Aorta (tissue), 5 donors: ENCODE measurements around the gene IPO13. TPM values are rescaled to one million over a fixed set of nuclear protein-coding genes. Genes with fewer than 3 reads are reported as not detected.

Experiments used
- ATAC-seq: fragments of 200-7000 bp; cut with Tn5 transposase; one replicate; pipeline ENCODE4 v1.9.1; 2022; ENCODE audit warnings: moderate library complexity; ENCODE audit not compliant: low FRiP score
- DNase-seq, 2 donors: peaks; one replicate each; pipeline ENCODE4 v3.0.0-alpha.2; 2020
- H3K27ac ChIP-seq, 2 donors: one replicate each; pipeline ENCODE4 v1.5.1; 2013; ENCODE audit warnings: low read length in 2 of 2, mild to moderate bottlenecking in 2 of 2, moderate library complexity in 2 of 2, control low read depth in 1 of 2, inconsistent platforms in 1 of 2, low read depth in 1 of 2
- H3K27me3 ChIP-seq, 2 donors: one replicate each; pipeline ENCODE4 v1.6.1; 2013; ENCODE audit warnings: control low read depth in 1 of 2, low read length in 1 of 2, mild to moderate bottlenecking in 1 of 2, moderate library complexity in 1 of 2; ENCODE audit not compliant: insufficient read depth in 2 of 2, control insufficient read depth in 1 of 2
- H3K36me3 ChIP-seq, 2 donors: one replicate each; pipeline ENCODE4 v1.6.1; 2013; ENCODE audit warnings: control low read depth in 1 of 2, low read length in 1 of 2, mild to moderate bottlenecking in 1 of 2; ENCODE audit not compliant: insufficient read depth in 2 of 2, control insufficient read depth in 1 of 2
- H3K4me1 ChIP-seq, 2 donors: one replicate each; pipeline ENCODE4 v1.6.1; 2013; ENCODE audit warnings: low read length in 2 of 2, control low read depth in 1 of 2, mild to moderate bottlenecking in 1 of 2, moderate library complexity in 1 of 2; ENCODE audit not compliant: insufficient read depth in 2 of 2, control insufficient read depth in 1 of 2
- H3K4me3 ChIP-seq, 2 donors: one replicate each; pipeline ENCODE4 v1.5.1; 2013; ENCODE audit warnings: low read length in 2 of 2, control low read depth in 1 of 2, mild to moderate bottlenecking in 1 of 2
- H3K9me3 ChIP-seq: one replicate; pipeline ENCODE4 v1.6.1; 2013; ENCODE audit warnings: mild to moderate bottlenecking, low read length; ENCODE audit not compliant: control insufficient read depth
- WGBS, 2 donors: extraction: QIAGEN DNeasy Blood & Tissue Kit; methylation state at CpG; one replicate each; pipeline ENCODE4 v1.1.7; 2013; 5-methylcytosine and 5-hydroxymethylcytosine counted together
- intact Hi-C, 2 donors: fragments of 100-400 bp; cut with DNase I; formaldehyde crosslinking; loops; one replicate each; pipeline versions ENCODE4 v1.14.2 to v1.15.0; 2022
- polyA plus RNA-seq, 2 donors: library from polyadenylated mRNA; stranded (reverse); fragments of 200-250 nt; gene quantifications; one replicate each; pipeline ENCODE4 v1.2.3, GENCODE V29; 2013
- total RNA-seq, 2 donors: library from RNA; stranded (reverse); fragmentation: NEBNext Ultra II Directional; extraction: Animal tissue kit (Norgen Biotek cat#: 25700); gene quantifications; one replicate each; pipeline ENCODE4 v1.2.1, GENCODE V29; 2021
- donor health status: healthy with polysubstance abuse.
- donor health status: Bipolar disorder and iron deficiency.
- donor health status: DM: no; HTN: no; CAD: no.
- donor health status: DM: no; HTN: no; CAD: no.
- donor health status: DM: yes; HTN: yes; CAD: no.

The IPO13 gene
- total and polyA plus RNA-seq, 4 donors, result 9.8 to 29.2 (median 20.9) TPM

- 82 to 89% methylated on average over 3 of the region's 3 CpGs for WGBS, 2 donors
- intact Hi-C loops, result loop anchor here in 1 of 2 donors (10.0 kb wide), 1 partner anchor 404 kb away; the partner anchor contains the start of gene PTPRF
- Histone ChIP-seq H3K4me1 (no peaks in the 10 kb centered on the region), H3K36me3 (no peaks in the 10 kb centered on the region), H3K27ac (no peak overlapping the region), H3K9me3 (no peaks in the 10 kb centered on the region), H3K4me3 (no peak overlapping the region), H3K27me3 (no peaks in the 10 kb centered on the region)
- ATAC-seq (no peak), DNase-seq (peak in 1 of 2 donors; percentile 12)
These were observed 7.7 kb upstream of the IPO13 start for GRCh38 chr1:43938892-43939587.

GRCh38 chr1:43942411-43942810, 4.3 kb upstream of the IPO13 start:
- ATAC-seq (no peak), DNase-seq (peak in 1 of 2 donors; percentile 11)
- Histone ChIP-seq H3K27ac (no peak overlapping the region), H3K4me3 (no peak overlapping the region), H3K9me3 (no peaks in the 10 kb centered on the region), H3K4me1 (no peaks in the 10 kb centered on the region), H3K27me3 (no peaks in the 10 kb centered on the region), H3K36me3 (no peaks in the 10 kb centered on the region)
- WGBS, 2 donors, result 95% methylated on average over 3 of the region's 3 CpGs
- intact Hi-C loops, result loop anchor here in 1 of 2 donors (10.0 kb wide), 1 partner anchor 408 kb away; the partner anchor contains the start of gene PTPRF

- Histone ChIP-seq H3K27ac (no peak overlapping the region), H3K9me3 (no peaks in the 10 kb centered on the region), H3K4me1 (no peaks in the 10 kb centered on the region), H3K4me3 (no peak overlapping the region), H3K27me3 (no peaks in the 10 kb centered on the region), H3K36me3 (no peaks in the 10 kb centered on the region)
- peak in 1 of 2 donors; percentile 6 for DNase-seq
- intact Hi-C loops, result loop anchor here in 1 of 2 donors (10.0 kb wide), 1 partner anchor 410 kb away; the partner anchor contains the start of gene PTPRF
- no peak for ATAC-seq
- 97 to 100% methylated on average over 1 of the region's 1 CpG for WGBS, 2 donors
These were observed 1.9 kb upstream of the IPO13 start for GRCh38 chr1:43944860-43945259.

GRCh38 chr1:43945674-43946235, 995 bp upstream of the IPO13 start:
- WGBS, 2 donors, result 0 to 3% methylated on average over 3 of the region's 3 CpGs
- intact Hi-C loops, result loop anchor here in 1 of 2 donors (1.0 to 10.0 kb wide), 2 partner anchors 24 to 411 kb away; partner anchors contain the start of gene PTPRF
- no peaks in the 10 kb centered on the region for H3K4me1 ChIP-seq

GRCh38 chr1:43947061-43947873, 517 bp downstream of the IPO13 start:
- Histone ChIP-seq H3K4me3 (peak overlapping the region; percentile 22 to 59), H3K9me3 (no peaks in the 10 kb centered on the region), H3K4me1 (no peaks in the 10 kb centered on the region), H3K27me3 (no peaks in the 10 kb centered on the region), H3K36me3 (no peaks in the 10 kb centered on the region), H3K27ac (peak overlapping the region in 1 of 2 donors; percentile 9)
- DNase-seq (no peak), ATAC-seq (peak; percentile 37)
- intact Hi-C loops, result loop anchor here in 1 of 2 donors (10.0 kb wide), 1 partner anchor 412 kb away; the partner anchor contains the start of gene PTPRF
- WGBS, 2 donors, result 1% methylated on average over 25 to 27 of the region's 27 CpGs

More at GRCh38 chr1:43945674-43946235, 995 bp upstream of the IPO13 start:
- DNase-seq, result no peak
- ATAC-seq, result no peak
- Histone ChIP-seq H3K27me3 (no peaks in the 10 kb centered on the region), H3K27ac (peak overlapping the region in 1 of 2 donors; percentile 38), H3K36me3 (no peaks in the 10 kb centered on the region), H3K4me3 (peak overlapping the region; percentile 35 to 73), H3K9me3 (no peaks in the 10 kb centered on the region)

- Histone ChIP-seq H3K4me3 (peak overlapping the region in 1 of 2 donors; percentile 59), H3K4me1 (no peaks in the 10 kb centered on the region), H3K27ac (no peak overlapping the region), H3K36me3 (no peaks in the 10 kb centered on the region), H3K9me3 (no peaks in the 10 kb centered on the region), H3K27me3 (no peaks in the 10 kb centered on the region)
- WGBS, 2 donors, result 4 to 10% methylated on average over 3 of the region's 3 CpGs
- DNase-seq (no peak), ATAC-seq (no peak)
- intact Hi-C loops, result loop anchor here in 1 of 2 donors (10.0 kb wide), 1 partner anchor 413 kb away; the partner anchor contains the start of gene PTPRF
These were observed 1.2 kb downstream of the IPO13 start for GRCh38 chr1:43947874-43948437.

- ATAC-seq (no peak), DNase-seq (no peak)
- no peak overlapping the region for H3K27ac ChIP-seq
- H3K27me3 ChIP-seq, result no peaks in the 10 kb centered on the region
- no peaks in the 10 kb centered on the region for H3K9me3 ChIP-seq
- no peak overlapping the region for H3K4me3 ChIP-seq
- WGBS, 2 donors, result 85 to 87% methylated on average over 13 of the region's 13 CpGs
- no peaks in the 10 kb centered on the region for H3K36me3 ChIP-seq
- no peaks in the 10 kb centered on the region for H3K4me1 ChIP-seq
- intact Hi-C loops, result loop anchor here in 1 of 2 donors (10.0 kb wide), 1 partner anchor 415 kb away; the partner anchor contains the start of gene PTPRF
These were observed 2.9 kb downstream of the IPO13 start for GRCh38 chr1:43949678-43950077.
